ENCODE data around the gene WFIKKN1.

GRCh38 chr16:662095-662494 is 31.3 kb downstream of the WFIKKN1 start:
- no peak for TF ChIP-seq ZNF331 (CRISPR knock-in tag; IDR thresholded peaks at IDR 0.05; ENCODE audit: low read depth)
- TF ChIP-seq CTCF (conservative IDR thresholded peaks at IDR 0.05; ENCODE audit: low read depth in 2 of 2), result no peak
- TF ChIP-seq POLR2AphosphoS5 (IDR thresholded peaks at IDR 0.05; ENCODE audit: low read depth), result no peak
- TF ChIP-seq EZH2 (IDR thresholded peaks at IDR 0.05; ENCODE audit: low read depth, unreplicated experiment), result no peak
- TF ChIP-seq EZH2phosphoT487 (IDR thresholded peaks at IDR 0.05; ENCODE audit: unreplicated experiment), result no peak
- no peak for TF ChIP-seq ZNF114 (CRISPR knock-in tag; IDR thresholded peaks at IDR 0.05)
- no peak for TF ChIP-seq REST (IDR thresholded peaks at IDR 0.05; ENCODE audit: unreplicated experiment)
- no peak for TF ChIP-seq ETS1 (IDR thresholded peaks at IDR 0.05)
- no peak for TF ChIP-seq JUNB (IDR thresholded peaks at IDR 0.05; ENCODE audit: unreplicated experiment)

Measured in GM23338 (cell line).